ENCODE results near the gene NEGR1. TPM values are rescaled to one million over a fixed set of nuclear protein-coding genes. Genes with fewer than 3 reads are reported as not detected.

The NEGR1 gene
- total RNA-seq, 1 donor from 2014 or later = 13.4 TPM

GRCh38 chr1:71509051-71509595 is 773.2 kb downstream of the NEGR1 start:
- DNase-seq (ENCODE audit: low read depth) = no peak

GRCh38 chr1:71502006-71502405 is 780.3 kb downstream of the NEGR1 start:
- no peak for DNase-seq (ENCODE audit: low read depth)

- DNase-seq (ENCODE audit: low read depth) = no peak
Measured at GRCh38 chr1:71498542-71498941, 783.8 kb downstream of the NEGR1 start.

DNA sequence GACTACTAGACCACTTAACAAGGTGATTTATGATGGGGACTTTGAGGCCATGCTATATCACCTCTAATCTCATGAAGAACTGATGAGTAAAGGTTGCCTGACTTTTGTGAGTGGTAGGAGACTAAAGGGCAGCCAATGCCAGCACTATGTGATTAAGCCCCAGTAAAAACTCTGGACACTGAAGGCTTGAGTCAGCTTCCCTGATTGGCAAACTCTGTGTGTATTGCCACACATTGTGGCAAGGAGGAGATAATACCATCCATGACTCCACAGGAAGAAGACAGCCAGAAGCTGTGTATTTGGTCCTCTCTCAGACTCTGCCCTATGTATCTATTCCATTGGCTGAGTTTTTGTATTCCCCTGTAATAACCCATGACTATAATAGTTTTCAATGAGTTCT is 788.2 kb downstream of the NEGR1 start:
- DNase-seq (ENCODE audit: low read depth) = no peak

GRCh38 chr1:71492298-71493041 is 789.9 kb downstream of the NEGR1 start:
- DNase-seq (ENCODE audit: low read depth) = no peak

GRCh38 chr1:71490432-71490831 is 791.9 kb downstream of the NEGR1 start:
- no peak for DNase-seq (ENCODE audit: low read depth)

GRCh38 chr1:71488555-71489252 is 793.6 kb downstream of the NEGR1 start:
- no peak for DNase-seq (ENCODE audit: low read depth)

GRCh38 chr1:71473331-71473730 is 809.0 kb downstream of the NEGR1 start:
- no peak for DNase-seq (ENCODE audit: low read depth)

DNA sequence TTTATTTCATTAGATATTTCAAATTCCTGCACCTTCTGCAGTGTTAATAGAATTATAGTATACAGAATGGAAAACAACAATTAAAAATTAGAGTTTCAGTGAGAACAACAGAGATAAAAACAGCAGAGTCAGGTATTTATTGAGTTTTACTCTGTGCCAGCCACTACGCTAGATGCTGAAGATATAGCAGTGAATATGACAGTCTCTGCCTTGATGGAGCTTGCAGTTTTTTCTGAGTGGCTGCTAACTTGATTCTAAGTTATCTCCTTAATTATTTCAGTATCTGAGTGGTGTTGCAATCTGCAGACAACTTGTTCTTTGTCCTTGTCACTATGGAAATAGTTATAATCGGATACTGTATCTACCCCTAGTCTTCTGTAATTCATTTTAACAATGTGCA is 817.2 kb downstream of the NEGR1 start:
- no peak for DNase-seq (ENCODE audit: low read depth)

GRCh38 chr1:71464016-71464415 is 818.3 kb downstream of the NEGR1 start:
- no peak for DNase-seq (ENCODE audit: low read depth)

- no peak for DNase-seq (ENCODE audit: low read depth)
Measured at GRCh38 chr1:71463144-71463543, 819.2 kb downstream of the NEGR1 start.

GRCh38 chr1:71462247-71462646 is 820.1 kb downstream of the NEGR1 start:
- DNase-seq (ENCODE audit: low read depth) = no peak

- no peak for DNase-seq (ENCODE audit: low read depth)
Measured at GRCh38 chr1:71461416-71461815, 820.9 kb downstream of the NEGR1 start.

GRCh38 chr1:71448444-71448843 is 833.9 kb downstream of the NEGR1 start:
- DNase-seq (ENCODE audit: low read depth) = no peak

GRCh38 chr1:71438626-71439025 is 843.7 kb downstream of the NEGR1 start:
- DNase-seq (ENCODE audit: low read depth) = no peak

DNA sequence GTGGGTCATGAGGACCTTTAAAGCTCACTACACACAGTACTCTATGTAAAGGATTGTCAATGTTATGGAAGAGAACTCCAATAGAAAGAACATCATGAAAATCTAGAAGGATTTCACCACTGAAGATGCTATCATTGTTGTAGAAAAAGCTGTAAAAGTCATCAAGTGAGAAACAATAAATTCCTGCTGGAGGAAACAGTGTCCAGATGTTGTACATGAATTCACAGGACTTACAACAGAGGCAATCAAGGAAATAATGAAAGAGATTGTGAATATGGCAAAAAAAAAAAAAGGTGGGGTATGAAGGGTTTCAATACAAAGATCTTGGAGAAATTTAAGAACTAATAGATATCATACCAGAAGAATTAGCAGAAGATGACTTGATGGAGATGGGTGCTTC is 846.4 kb downstream of the NEGR1 start:
- DNase-seq (ENCODE audit: low read depth) = no peak

DNA sequence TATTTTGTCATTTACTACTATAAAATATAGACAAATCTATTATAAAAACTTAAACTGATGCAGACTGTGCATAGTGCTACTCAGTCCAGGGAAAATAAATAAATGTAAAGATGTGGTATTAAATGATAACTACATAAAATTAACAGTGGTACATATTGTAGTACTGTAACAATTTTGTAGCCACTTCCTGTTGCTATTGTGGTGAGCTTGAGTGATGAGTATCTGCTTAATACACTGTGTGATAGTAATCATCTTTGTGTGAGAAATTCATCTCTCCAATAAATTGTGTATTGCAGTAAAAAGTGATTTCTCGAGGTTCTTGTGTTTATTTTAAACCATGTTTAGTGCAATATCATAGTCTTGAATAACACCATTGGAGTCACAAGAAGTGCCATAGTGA is 848.1 kb downstream of the NEGR1 start:
- no peak for DNase-seq (ENCODE audit: low read depth)

GRCh38 chr1:71428029-71428428 is 854.3 kb downstream of the NEGR1 start:
- no peak for DNase-seq (ENCODE audit: low read depth)

DNA sequence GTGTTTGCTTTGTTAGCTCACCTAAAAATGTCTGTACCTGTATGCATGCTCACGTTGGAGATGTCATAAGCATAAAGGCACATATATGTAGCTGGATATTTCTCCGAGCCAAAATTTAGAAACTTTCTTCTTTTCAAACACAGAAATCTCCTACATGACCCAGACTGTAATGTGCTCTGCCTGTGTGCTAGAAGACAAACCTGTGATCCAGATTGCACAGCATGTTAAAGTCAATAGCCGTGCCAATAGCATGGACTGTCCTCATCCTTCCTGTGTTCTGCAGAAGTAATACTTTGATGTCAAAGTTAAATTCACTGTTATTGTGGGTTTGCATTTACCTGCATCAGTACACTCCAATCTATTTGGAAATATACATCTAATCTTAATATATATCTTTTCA is 855.3 kb downstream of the NEGR1 start:
- DNase-seq (ENCODE audit: low read depth) = no peak

DNA sequence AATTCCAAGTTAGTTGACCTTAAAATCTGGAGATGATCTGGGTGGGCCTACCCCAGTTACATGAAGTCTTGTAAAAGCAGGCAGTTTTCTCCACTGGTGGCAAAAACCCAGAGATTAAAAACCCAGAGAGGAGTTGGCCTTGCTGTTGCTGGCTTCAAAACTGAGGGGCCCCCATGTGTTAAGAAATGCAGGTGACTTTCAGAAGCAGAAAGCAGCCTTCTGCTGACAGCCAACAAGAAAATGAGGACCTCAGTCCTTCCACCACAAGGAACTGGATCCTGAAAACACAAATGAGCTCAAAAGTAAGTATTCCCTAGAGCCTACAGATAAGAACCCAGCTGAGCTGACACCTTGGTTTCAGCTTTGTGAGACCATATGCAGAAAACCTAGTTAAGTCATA is 857.8 kb downstream of the NEGR1 start:
- no peak for DNase-seq (ENCODE audit: low read depth)

GRCh38 chr1:71422221-71422620 is 860.1 kb downstream of the NEGR1 start:
- DNase-seq (ENCODE audit: low read depth) = no peak

GRCh38 chr1:71417421-71417820 is 864.9 kb downstream of the NEGR1 start:
- DNase-seq (ENCODE audit: low read depth) = no peak

DNA sequence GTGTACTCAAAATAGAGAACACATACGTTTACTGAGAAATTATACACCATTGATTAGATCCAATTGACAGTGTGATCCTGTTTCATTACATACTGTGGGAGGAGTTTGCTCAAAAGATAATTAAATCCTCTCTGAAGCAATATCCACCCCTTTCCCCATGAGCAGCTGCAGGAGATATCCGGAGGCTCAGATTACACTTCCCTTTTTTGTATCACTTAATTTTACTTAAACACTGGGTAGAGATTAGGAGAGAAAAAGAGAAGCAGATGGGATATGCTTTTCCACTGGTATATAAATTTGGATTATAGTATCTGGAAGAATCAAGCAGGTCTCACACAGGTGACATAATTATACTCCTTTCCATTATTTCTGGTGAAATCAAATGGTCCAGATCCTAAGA is 868.2 kb downstream of the NEGR1 start:
- DNase-seq (ENCODE audit: low read depth) = peak; percentile 37
